Neuronal stem cell (in vitro differentiated cells): Measurements from ENCODE around the gene KIAA0040. TPM values are rescaled to one million over a fixed set of nuclear protein-coding genes. Genes with fewer than 3 reads are reported as not detected.

Experiments used
- DNase-seq: peaks from one replicate; pipeline ENCODE4 v3.0.0-alpha.2; 2013; ENCODE audit warnings: low spot score
- H2AFZ ChIP-seq: one replicate; pipeline ENCODE4 v1.6.1; 2013; ENCODE audit warnings: mild to moderate bottlenecking, low read length, inconsistent platforms
- H2AK5ac ChIP-seq: 2 replicates; pipeline ENCODE4 v1.6.1; 2013; ENCODE audit warnings: low read depth, mild to moderate bottlenecking, inconsistent platforms, low read length, moderate library complexity, mixed read lengths
- H2BK120ac ChIP-seq: 2 replicates; pipeline ENCODE4 v1.6.1; 2013; ENCODE audit warnings: low read depth, mild to moderate bottlenecking, inconsistent platforms, low read length, moderate library complexity, mixed read lengths
- H2BK12ac ChIP-seq: one replicate; pipeline ENCODE4 v1.6.1; 2013; ENCODE audit warnings: low read length, inconsistent platforms
- H2BK15ac ChIP-seq: 2 replicates; pipeline ENCODE4 v1.6.1; 2013; ENCODE audit warnings: mild to moderate bottlenecking, low read length, inconsistent platforms, mixed read lengths
- H2BK5ac ChIP-seq: one replicate; pipeline ENCODE4 v1.6.1; 2013; ENCODE audit warnings: inconsistent platforms, mild to moderate bottlenecking, low read length, moderate library complexity
- H3K14ac ChIP-seq: one replicate; pipeline ENCODE4 v1.6.1; 2013; ENCODE audit warnings: low read length, inconsistent platforms
- H3K18ac ChIP-seq: 2 replicates; pipeline ENCODE4 v1.6.1; 2013; ENCODE audit warnings: low read length, inconsistent platforms
- H3K23ac ChIP-seq: 2 replicates; pipeline ENCODE4 v1.6.1; 2013; ENCODE audit warnings: low read depth, mild to moderate bottlenecking, mixed read lengths, low read length, inconsistent platforms; ENCODE audit not compliant: poor library complexity
- H3K27ac ChIP-seq: replicated peaks from 3 replicates; pipeline ENCODE4 v1.5.1; 2013; ENCODE audit warnings: low read length, inconsistent platforms
- H3K27me3 ChIP-seq, 3 experiments: 2 replicates each; pipeline ENCODE4 v1.6.1; 2013; ENCODE audit warnings: low read length in 3 of 3, mild to moderate bottlenecking in 2 of 3, inconsistent platforms in 1 of 3, low read depth in 1 of 3, mixed read lengths in 1 of 3, moderate library complexity in 1 of 3; ENCODE audit not compliant: control insufficient read depth in 3 of 3, insufficient read depth in 3 of 3
- H3K36me3 ChIP-seq, 2 donors: replicated peaks in 1 of 2; 2 replicates each; pipeline ENCODE4 v1.6.1; 2013; ENCODE audit warnings: low read length in 2 of 2; ENCODE audit not compliant: control insufficient read depth in 2 of 2, insufficient read depth in 2 of 2
- H3K4ac ChIP-seq: 2 replicates; pipeline ENCODE4 v1.6.1; 2013; ENCODE audit warnings: inconsistent platforms, mild to moderate bottlenecking, low read length, moderate library complexity
- H3K4me1 ChIP-seq, 2 donors: 1 replicate in 1 of 2; 2 replicates in 1 of 2; pipeline ENCODE4 v1.6.1; 2013; ENCODE audit warnings: low read length in 2 of 2, low read depth in 1 of 2; ENCODE audit not compliant: control insufficient read depth in 2 of 2, insufficient read depth in 1 of 2
- H3K4me2 ChIP-seq: one replicate; pipeline ENCODE4 v1.6.1; 2013; ENCODE audit warnings: mild to moderate bottlenecking, low read length, inconsistent platforms; ENCODE audit not compliant: insufficient read depth, poor library complexity, severe bottlenecking
- H3K4me3 ChIP-seq, 2 donors: 2 replicates each; pipeline ENCODE4 v1.5.1; 2013; ENCODE audit warnings: low read length in 2 of 2, mild to moderate bottlenecking in 2 of 2, inconsistent platforms in 1 of 2, moderate library complexity in 1 of 2
- H3K79me1 ChIP-seq: one replicate; pipeline ENCODE4 v1.6.1; 2013; ENCODE audit warnings: low read depth, mild to moderate bottlenecking, inconsistent platforms, low read length, moderate library complexity
- H3K9ac ChIP-seq: one replicate; pipeline ENCODE4 v1.6.1; 2013; ENCODE audit warnings: mild to moderate bottlenecking, low read depth, low read length, inconsistent platforms; ENCODE audit not compliant: poor library complexity
- H3K9me3 ChIP-seq, 2 donors: replicated peaks in 1 of 2; 2 replicates each; pipeline versions ENCODE3 to v1.6.1; 2013; ENCODE audit warnings: low read length in 2 of 2, mild to moderate bottlenecking in 2 of 2, inconsistent platforms in 1 of 2, low read depth in 1 of 2, mixed read lengths in 1 of 2, moderate library complexity in 1 of 2; ENCODE audit not compliant: control insufficient read depth in 2 of 2, insufficient read depth in 1 of 2
- H4K8ac ChIP-seq: one replicate; pipeline ENCODE4 v1.6.1; 2013; ENCODE audit warnings: low read depth, mild to moderate bottlenecking, inconsistent platforms, low read length, moderate library complexity
- H4K91ac ChIP-seq: one replicate; pipeline ENCODE4 v1.6.1; 2013; ENCODE audit warnings: low read length, low read depth, mild to moderate bottlenecking, inconsistent platforms; ENCODE audit not compliant: poor library complexity
- WGBS, 2 donors: extraction: QIAGEN DNeasy Blood & Tissue Kit; methylation state at CpG; one replicate each; pipeline ENCODE4 v1.1.7; 2013; ENCODE audit warnings: missing lambda C conversion rate in 2 of 2, mixed read lengths in 1 of 2; ENCODE audit not compliant: insufficient read length in 2 of 2, insufficient replicate concordance in 1 of 2; ENCODE audit errors: extremely low coverage in 2 of 2; 5-methylcytosine and 5-hydroxymethylcytosine counted together
- polyA plus RNA-seq, 2 experiments: library from polyadenylated mRNA; stranded (reverse); fragments of 200-250 nt; gene quantifications; one replicate each; pipeline ENCODE4 v1.2.3, GENCODE V29; 2013

KIAA0040 gene
- polyA plus RNA-seq (2013, experiment 1 of 2), result not detected
- 0.01 TPM for polyA plus RNA-seq (2013, experiment 2 of 2)

DNA sequence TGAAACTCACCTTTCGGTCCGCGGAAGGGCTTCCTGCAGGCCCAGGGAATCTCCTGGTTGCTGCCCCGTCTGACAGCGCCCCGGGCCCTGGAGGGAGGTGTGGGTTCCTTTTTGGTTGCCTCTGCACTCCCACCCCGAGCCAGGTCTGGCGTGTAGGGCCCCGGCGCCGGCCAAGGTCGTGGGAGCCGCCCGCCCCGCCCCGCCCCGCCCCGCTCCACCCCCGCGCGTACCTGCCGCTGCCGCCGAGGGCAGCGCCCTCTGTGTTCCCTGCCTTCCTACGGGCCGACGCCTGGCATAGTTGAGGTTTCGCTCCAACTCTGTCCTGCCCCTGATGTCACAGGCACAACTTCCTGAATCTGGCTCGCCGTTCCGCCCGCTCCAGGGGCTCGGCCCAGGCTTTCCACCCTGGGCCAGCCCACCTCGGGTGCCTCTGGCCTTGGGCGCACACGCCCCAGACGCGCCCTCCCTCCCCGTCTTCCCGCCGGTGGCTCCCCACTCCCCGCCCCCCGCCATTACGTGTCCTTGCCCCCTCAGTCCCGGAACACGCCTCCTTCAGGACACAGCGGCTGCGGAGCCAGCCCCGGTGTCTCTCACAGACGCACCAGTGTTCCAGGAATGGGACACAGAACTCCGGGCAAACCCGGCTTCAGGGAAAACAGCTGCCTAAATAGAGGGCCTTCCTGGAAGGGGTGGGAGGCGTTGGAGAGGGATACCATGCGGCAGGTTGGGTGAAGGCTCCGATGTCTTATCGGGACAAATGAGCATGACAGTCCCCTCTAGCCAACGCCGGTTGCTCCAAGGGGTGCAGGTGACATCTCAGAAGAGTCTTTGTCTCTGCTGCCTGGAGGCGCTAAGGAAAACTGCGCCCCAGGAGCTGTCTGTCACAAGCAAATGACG lies at the start of gene KIAA0040:
Gene KIAA0040, minus strand, starts transcription at position 147 of the 897 bp plus-strand sequence. CDS start 31,763 bp downstream, outside the sequence.
- Histone ChIP-seq H3K27me3 (peaks cover 0 to 57% (median 34%) of the 10 kb centered on the region in 3 experiments), H2BK12ac (no peak within 1 kb of the TSS), H3K4ac (no peak within 1 kb of the TSS), H3K14ac (no peak within 1 kb of the TSS), H3K79me1 (no peaks in the 10 kb centered on the region), H3K4me2 (peak within 1 kb of the TSS; percentile 89), H2BK5ac (no peak within 1 kb of the TSS), H4K8ac (no peak within 1 kb of the TSS), H2AK5ac (no peak within 1 kb of the TSS), H3K4me3 (peak within 1 kb of the TSS; percentile 33 to 79), H3K36me3 (no peaks in the 10 kb centered on the region), H3K4me1 (peaks cover 4 to 6% of the 10 kb centered on the region in 2 donors), H2BK15ac (no peak within 1 kb of the TSS), H2BK120ac (no peak within 1 kb of the TSS), H3K9me3 (no peaks in the 10 kb centered on the region), H3K27ac (no peak within 1 kb of the TSS), H4K91ac (no peak within 1 kb of the TSS), H3K23ac (peak within 1 kb of the TSS; percentile 77), H3K9ac (no peak within 1 kb of the TSS), H2AFZ (peak within 1 kb of the TSS; percentile 88), H3K18ac (peak within 1 kb of the TSS; percentile 63)
- no CpG with 5 or more reads among the region's 62 CpGs for WGBS, 2 donors
- peak; percentile 30 for DNase-seq

DNA sequence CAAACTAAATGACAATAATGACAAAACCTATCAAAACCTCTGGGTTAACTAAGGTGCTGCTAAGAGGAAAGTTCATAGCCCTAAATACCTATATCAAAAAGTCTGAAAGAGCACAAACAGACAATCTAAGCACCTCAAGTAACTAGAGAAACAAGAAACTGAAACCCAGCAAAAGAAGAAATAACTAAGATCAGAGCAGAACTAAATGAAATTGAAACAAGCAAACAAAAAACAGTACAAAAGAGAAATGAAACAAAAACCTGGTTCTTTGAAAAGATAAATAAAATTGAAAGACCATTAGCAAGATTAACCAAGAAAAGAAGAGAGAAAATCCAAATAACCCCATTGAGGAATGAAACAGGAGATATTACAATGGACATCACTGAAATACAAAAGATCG lies 44.8 kb upstream of the KIAA0040 start:
- Histone ChIP-seq H2BK15ac (no peak overlapping the region), H3K27me3 (no peaks in the 10 kb centered on the region), H2BK12ac (no peak overlapping the region)

DNA sequence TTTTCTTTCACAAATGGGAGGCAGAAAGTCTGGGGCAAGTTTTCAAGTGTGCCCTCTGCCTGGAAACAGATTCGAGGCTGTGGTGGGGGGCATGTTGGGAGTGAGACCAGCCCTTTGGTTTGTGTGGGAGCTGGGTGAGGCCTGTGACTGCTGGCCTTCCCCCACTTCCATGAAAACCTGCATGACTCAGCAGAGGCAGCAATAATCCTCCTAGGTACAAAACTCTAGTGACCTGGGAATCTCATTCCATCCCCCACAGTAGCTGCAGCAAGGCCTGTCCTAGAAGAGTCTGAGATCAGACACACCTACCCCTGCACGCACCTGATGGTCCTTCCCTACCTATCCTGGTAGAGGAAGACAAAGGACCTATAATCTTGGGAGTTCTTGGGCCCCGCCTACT lies 42.1 kb upstream of the KIAA0040 start:
- Histone ChIP-seq H3K9ac (no peak overlapping the region), H3K4me1 (no peaks in the 10 kb centered on the region), H2BK15ac (no peak overlapping the region), H2BK120ac (no peak overlapping the region), H3K4me2 (no peak overlapping the region), H3K79me1 (no peaks in the 10 kb centered on the region), H3K14ac (no peak overlapping the region), H4K91ac (no peak overlapping the region), H2AK5ac (no peak overlapping the region), H2AFZ (no peak overlapping the region), H2BK12ac (no peak overlapping the region), H3K4me3 (no peak overlapping the region), H3K4ac (no peak overlapping the region), H2BK5ac (no peak overlapping the region), H3K27ac (no peak overlapping the region), H3K9me3 (no peaks in the 10 kb centered on the region), H3K18ac (no peak overlapping the region), H3K23ac (no peak overlapping the region), H4K8ac (no peak overlapping the region), H3K27me3 (no peaks in the 10 kb centered on the region), H3K36me3 (no peaks in the 10 kb centered on the region)
- no CpG with 5 or more reads among the region's 3 CpGs for whole genome bisulfite sequencing, 2 donors
- no peak for DNase-seq

More for the DNA sequence above, 44.8 kb upstream of the KIAA0040 start:
- Histone ChIP-seq H3K14ac (no peak overlapping the region), H3K4me2 (no peak overlapping the region), H3K4me1 (no peaks in the 10 kb centered on the region), H2AFZ (no peak overlapping the region), H3K4me3 (no peak overlapping the region), H4K91ac (no peak overlapping the region), H3K79me1 (no peaks in the 10 kb centered on the region), H2AK5ac (no peak overlapping the region), H3K27ac (no peak overlapping the region), H3K36me3 (no peaks in the 10 kb centered on the region), H3K18ac (no peak overlapping the region), H3K23ac (no peak overlapping the region), H3K9me3 (no peaks in the 10 kb centered on the region), H2BK120ac (no peak overlapping the region), H3K9ac (no peak overlapping the region), H3K4ac (no peak overlapping the region), H2BK5ac (no peak overlapping the region), H4K8ac (no peak overlapping the region)
- no peak for DNase-seq
- no CpG with 5 or more reads among the region's 1 CpG for WGBS, 2 donors

DNA sequence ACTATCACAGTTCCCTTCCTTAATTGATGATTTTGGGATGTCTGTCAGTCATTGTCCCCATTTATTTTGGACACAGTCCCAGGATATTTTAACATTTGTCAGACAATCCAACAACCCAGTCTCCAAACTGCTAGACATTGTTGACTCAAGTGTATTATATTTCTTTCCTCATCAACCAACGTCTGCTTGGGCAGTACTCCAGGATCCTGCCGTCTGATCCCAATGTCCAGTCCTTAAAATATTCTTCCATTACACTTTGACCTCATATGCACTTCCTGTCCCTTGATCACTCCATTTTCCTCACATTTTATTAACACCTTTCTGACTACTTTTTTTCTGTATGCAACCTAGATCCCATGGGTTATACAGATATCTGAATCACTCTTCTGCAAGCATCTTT lies 39.8 kb upstream of the KIAA0040 start:
- Histone ChIP-seq H2BK120ac (no peak overlapping the region), H3K9ac (no peak overlapping the region)
- WGBS, 2 donors, result no CpG with 5 or more reads among the region's 2 CpGs

More for the DNA sequence above, 39.8 kb upstream of the KIAA0040 start:
- H2AK5ac ChIP-seq, result no peak overlapping the region
- no peak overlapping the region for H2BK12ac ChIP-seq
- no peak overlapping the region for H3K23ac ChIP-seq
- no peaks in the 10 kb centered on the region for H3K36me3 ChIP-seq
- no peak overlapping the region for H2BK15ac ChIP-seq
- no peak overlapping the region for H3K18ac ChIP-seq
- no peak overlapping the region for H2BK5ac ChIP-seq
- no peaks in the 10 kb centered on the region for H3K27me3 ChIP-seq
- H3K4me3 ChIP-seq, result no peak overlapping the region
- H3K4ac ChIP-seq, result no peak overlapping the region
- no peak overlapping the region for H3K14ac ChIP-seq
- H2AFZ ChIP-seq, result no peak overlapping the region
- H4K91ac ChIP-seq, result no peak overlapping the region
- no peaks in the 10 kb centered on the region for H3K4me1 ChIP-seq
- no peak overlapping the region for H4K8ac ChIP-seq
- H3K9me3 ChIP-seq, result no peaks in the 10 kb centered on the region
- H3K27ac ChIP-seq, result no peak overlapping the region
- DNase-seq, result no peak
- no peak overlapping the region for H3K4me2 ChIP-seq
- H3K79me1 ChIP-seq, result no peaks in the 10 kb centered on the region
